ENCODE results near the gene KIRREL2.

DNA sequence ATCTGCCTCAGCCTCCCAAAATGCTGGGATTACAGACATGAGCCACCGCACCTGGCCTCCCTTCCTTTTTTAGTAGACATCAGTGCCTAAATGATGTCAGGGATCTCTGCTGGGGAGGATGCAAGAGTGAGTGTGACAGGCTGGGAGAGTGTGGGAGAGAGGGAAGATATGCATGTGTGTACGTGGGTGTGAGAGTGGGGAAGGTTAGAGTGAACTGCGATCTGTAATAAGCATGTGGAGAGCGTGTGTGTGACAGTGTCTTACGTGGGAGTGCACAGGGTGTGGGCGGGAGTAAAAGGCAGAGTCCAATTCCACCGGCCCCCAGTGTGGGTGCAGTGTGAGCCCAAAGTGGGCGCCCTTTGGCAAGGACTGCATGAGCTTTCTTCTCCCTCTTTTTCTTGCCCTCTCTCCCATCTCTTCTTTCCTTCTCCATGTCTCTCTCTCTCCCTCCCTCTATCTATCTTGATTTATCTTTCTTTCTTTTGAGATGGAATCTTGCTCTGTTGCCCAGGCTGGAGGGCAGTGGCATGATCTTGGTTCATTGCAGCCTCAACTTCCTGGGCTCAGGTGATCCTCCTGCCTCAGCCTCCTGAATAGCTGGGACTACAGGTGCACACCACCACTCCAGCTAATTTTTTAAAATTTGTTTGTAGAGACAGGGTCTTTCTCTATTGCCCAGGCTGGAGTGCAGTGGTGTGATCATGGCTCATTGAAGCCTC lies 3.5 kb upstream of the KIRREL2 start:
- TF ChIP-seq, protein P1, sequence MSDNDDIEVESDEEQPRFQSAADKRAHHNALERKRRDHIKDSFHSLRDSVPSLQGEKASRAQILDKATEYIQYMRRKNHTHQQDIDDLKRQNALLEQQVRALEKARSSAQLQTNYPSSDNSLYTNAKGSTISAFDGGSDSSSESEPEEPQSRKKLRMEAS (IDR thresholded peaks at IDR 0.05), result no peak
- TF ChIP-seq TAF1 (conservative IDR thresholded peaks at IDR 0.05) (no peak), JUND (IDR thresholded peaks at IDR 0.05) (no peak), YY1 (IDR thresholded peaks at IDR 0.05) (no peak)
- TF ChIP-seq, protein P2, sequence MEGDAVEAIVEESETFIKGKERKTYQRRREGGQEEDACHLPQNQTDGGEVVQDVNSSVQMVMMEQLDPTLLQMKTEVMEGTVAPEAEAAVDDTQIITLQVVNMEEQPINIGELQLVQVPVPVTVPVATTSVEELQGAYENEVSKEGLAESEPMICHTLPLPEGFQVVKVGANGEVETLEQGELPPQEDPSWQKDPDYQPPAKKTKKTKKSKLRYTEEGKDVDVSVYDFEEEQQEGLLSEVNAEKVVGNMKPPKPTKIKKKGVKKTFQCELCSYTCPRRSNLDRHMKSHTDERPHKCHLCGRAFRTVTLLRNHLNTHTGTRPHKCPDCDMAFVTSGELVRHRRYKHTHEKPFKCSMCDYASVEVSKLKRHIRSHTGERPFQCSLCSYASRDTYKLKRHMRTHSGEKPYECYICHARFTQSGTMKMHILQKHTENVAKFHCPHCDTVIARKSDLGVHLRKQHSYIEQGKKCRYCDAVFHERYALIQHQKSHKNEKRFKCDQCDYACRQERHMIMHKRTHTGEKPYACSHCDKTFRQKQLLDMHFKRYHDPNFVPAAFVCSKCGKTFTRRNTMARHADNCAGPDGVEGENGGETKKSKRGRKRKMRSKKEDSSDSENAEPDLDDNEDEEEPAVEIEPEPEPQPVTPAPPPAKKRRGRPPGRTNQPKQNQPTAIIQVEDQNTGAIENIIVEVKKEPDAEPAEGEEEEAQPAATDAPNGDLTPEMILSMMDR (IDR thresholded peaks at IDR 0.05; ENCODE audit: low read depth, low read length, missing input control), result no peak

All from liver (tissue), 3 donors.